ENCODE results near the gene RPL22L1.

RPL22L1 gene

DNA sequence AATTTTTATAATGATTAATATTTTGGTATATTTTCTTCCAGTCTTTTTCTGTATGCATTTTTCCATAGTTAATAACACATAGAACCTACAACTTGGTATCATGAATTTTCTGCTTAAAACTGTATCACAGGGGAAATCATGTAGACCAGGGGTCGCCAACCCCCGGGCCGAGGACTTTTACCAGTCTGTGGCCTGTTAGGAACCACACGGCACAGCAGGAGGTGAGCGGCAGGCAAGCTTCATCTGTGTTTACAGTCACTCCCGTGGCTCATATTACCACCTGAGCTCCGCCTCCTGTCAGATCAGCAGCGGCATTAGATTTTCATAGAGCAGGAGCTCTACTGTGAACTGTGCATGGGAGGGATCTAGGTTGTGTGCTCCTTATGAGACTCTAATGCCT lies 54.7 kb downstream of the RPL22L1 start:
- no peak for DNase-seq (ENCODE audit: low read depth)
- no peak overlapping the region for H3K4me3 ChIP-seq (ENCODE audit: low read depth, low read length)
- TF ChIP-seq CTCF (IDR thresholded peaks at IDR 0.05; ENCODE audit: low read depth, low read length, missing control alignments) = no peak

All from GM12864 (cell line).